ENCODE measurements around the gene GRIN1. TPM values are rescaled to one million over a fixed set of nuclear protein-coding genes. Genes with fewer than 3 reads are reported as not detected.
A peak's percentile ranks its signal among the peaks of the same experiment; 100 is the strongest.

GRIN1 gene
- total and polyA plus RNA-seq, 2 of the 13 experiments (the other 11 are each of a cell fraction or from before 2014, with no cell fraction given), result 0.13 TPM; not detected in 1

DNA sequence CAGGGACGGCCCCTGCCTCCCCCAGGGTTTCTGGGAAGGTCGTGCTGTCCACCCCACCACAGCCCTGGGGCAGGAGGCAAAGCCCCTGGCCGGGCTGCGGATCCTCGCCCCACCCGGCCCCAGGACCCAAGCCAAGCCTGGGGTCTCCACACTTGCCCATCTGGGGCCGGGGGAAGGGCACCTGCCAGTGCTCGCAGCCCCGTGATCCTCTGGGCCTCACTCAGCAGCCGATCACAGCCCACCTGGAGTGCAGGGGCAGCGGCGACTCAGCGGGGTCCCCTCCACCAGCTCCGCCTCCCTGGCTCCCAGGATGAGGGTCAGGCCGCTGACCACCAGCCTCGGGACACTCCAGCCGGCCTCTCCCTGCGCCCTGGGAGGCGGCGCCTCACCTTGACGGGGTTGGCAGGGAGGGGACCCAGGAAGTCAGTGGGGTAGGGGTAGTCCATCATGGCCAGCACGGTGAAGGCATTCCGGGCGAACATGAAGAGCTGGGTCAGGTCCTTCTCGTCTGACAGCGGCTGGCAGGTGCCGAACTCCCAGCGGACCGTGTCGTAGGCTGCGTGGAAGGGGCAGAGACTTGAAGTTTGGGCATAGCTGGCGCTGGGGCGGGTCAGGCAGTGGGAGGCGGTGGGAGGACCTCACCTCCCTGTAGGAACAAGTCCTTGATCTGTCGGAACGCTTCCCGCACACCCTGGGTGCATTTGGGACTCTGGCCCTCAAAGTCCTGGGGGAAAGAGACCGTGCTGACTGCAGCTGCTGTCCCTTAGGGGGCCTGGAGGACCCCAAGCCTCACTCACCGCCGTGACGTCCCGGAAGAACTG is 26.2 kb upstream of the GRIN1 start (continued):
- TF ChIP-seq HOXA3 (CRISPR knock-in tag; IDR thresholded peaks at IDR 0.05) (0 out of 2 replicates have a peak, but pooled peaks have one; percentile 11), ZBTB38 (CRISPR knock-in tag; IDR thresholded peaks at IDR 0.05) (peak; percentile 16; the same call in 1 of the 2 replicates), ATF7-NPFF (CRISPR knock-in tag; IDR thresholded peaks at IDR 0.05; ENCODE audit: low read depth) (peak; percentile 6; the same call in 1 of the 2 replicates)
- TF ChIP-seq, protein P1, sequence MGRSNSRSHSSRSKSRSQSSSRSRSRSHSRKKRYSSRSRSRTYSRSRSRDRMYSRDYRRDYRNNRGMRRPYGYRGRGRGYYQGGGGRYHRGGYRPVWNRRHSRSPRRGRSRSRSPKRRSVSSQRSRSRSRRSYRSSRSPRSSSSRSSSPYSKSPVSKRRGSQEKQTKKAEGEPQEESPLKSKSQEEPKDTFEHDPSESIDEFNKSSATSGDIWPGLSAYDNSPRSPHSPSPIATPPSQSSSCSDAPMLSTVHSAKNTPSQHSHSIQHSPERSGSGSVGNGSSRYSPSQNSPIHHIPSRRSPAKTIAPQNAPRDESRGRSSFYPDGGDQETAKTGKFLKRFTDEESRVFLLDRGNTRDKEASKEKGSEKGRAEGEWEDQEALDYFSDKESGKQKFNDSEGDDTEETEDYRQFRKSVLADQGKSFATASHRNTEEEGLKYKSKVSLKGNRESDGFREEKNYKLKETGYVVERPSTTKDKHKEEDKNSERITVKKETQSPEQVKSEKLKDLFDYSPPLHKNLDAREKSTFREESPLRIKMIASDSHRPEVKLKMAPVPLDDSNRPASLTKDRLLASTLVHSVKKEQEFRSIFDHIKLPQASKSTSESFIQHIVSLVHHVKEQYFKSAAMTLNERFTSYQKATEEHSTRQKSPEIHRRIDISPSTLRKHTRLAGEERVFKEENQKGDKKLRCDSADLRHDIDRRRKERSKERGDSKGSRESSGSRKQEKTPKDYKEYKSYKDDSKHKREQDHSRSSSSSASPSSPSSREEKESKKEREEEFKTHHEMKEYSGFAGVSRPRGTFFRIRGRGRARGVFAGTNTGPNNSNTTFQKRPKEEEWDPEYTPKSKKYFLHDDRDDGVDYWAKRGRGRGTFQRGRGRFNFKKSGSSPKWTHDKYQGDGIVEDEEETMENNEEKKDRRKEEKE (IDR thresholded peaks at IDR 0.05), result no peak

DNA sequence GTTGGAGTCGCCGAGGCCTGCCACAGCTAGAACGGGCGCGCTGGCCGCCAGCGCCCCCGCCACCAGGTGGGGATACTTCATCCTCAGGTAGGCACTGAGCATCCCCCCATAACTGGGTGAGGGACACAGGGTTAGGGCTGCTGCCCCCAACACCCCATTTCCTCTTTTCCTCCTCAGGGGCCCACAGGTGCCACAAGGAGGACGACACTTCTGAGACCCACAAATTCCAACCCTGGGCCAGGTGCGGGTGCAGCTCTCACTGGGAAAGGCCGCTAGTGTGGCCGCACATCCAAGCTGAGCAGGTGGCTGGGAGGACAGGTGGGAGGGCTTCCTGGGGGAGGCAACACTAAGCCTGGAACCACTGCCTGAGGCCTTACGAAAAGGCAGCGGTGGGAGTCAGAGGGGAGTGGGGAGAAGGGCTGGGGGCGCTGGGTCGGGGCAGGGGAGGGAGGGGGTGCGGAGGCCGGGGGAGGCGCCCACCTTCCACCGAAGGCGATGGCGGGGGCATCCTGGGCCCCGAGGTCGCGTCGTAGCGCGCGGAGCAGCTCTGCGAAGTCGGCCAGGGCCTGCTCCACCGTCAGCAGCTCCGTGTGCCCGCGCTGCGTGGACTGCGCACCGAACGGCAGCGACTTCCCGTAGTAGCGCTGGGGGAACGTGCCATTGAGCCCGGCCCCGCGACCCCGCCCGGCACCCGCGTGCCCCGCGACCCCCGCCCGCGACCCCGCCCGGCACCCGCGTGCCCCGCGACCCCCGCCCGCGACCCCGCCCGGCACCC is 25.4 kb upstream of the GRIN1 start:
- Histone ChIP-seq H4K20me1 (ENCODE audit: insufficient read depth, low read length) (no peaks in the 10 kb centered on the region), H2AFZ (ENCODE audit: low read length) (no peak overlapping the region), H3K4me1 (ENCODE audit: insufficient read depth, low read length) (peaks cover 64% of the 10 kb centered on the region), H3K4me3 (replicated peaks in 1 of 3; ENCODE audit: insufficient read depth in 1 of 3, low read depth in 2 of 3, low read length in 3 of 3) (no peak overlapping the region), H3K79me2 (ENCODE audit: insufficient read depth, low read length) (no peaks in the 10 kb centered on the region), H3K27me3 (ENCODE audit: control insufficient read depth in 1 of 2, insufficient read depth in 2 of 2, low read length in 2 of 2) (no peaks in the 10 kb centered on the region), H3K9me3 (ENCODE audit: low read length) (no peaks in the 10 kb centered on the region), H3K9ac (ENCODE audit: insufficient read depth, low read depth, low read length) (no peak overlapping the region), H3K27ac (ENCODE audit: extremely low read length, insufficient read depth, low read length) (no peak overlapping the region), H3K4me2 (ENCODE audit: low read depth, low read length) (no peak overlapping the region), H3K36me3 (replicated peaks in 1 of 2; ENCODE audit: control insufficient read depth in 1 of 2, insufficient read depth in 2 of 2, low read length in 2 of 2) (0 out of 5 replicates have a peak, but pooled peaks cover 0 to 3% of the 10 kb centered on the region in 2 experiments)
- WGBS (ENCODE audit: low lambda C conversion rate), result 96% methylated on average over 48 of the region's 66 CpGs
- DNase-seq (ENCODE audit: low spot score), result no peak
- TF ChIP-seq BRD4 (CRISPR knock-in tag; IDR thresholded peaks at IDR 0.05) (no peak), ONECUT2 (CRISPR knock-in tag; IDR thresholded peaks at IDR 0.05) (no peak), ZNF772 (CRISPR knock-in tag; IDR thresholded peaks at IDR 0.05) (no peak)
- TF ChIP-seq, protein P2, sequence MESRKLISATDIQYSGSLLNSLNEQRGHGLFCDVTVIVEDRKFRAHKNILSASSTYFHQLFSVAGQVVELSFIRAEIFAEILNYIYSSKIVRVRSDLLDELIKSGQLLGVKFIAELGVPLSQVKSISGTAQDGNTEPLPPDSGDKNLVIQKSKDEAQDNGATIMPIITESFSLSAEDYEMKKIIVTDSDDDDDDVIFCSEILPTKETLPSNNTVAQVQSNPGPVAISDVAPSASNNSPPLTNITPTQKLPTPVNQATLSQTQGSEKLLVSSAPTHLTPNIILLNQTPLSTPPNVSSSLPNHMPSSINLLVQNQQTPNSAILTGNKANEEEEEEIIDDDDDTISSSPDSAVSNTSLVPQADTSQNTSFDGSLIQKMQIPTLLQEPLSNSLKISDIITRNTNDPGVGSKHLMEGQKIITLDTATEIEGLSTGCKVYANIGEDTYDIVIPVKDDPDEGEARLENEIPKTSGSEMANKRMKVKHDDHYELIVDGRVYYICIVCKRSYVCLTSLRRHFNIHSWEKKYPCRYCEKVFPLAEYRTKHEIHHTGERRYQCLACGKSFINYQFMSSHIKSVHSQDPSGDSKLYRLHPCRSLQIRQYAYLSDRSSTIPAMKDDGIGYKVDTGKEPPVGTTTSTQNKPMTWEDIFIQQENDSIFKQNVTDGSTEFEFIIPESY (CRISPR knock-in tag; IDR thresholded peaks at IDR 0.05), result peak; percentile 91
- in situ Hi-C loops (cut with HindIII; ENCODE audit: extremely low pct_ligation_motif_present, low pct_unique_long_range_greater_than_20kb), result loop anchor here (5.0 kb wide), 1 partner anchor 114 kb away; the partner anchor contains the start of genes CYSRT1 and RNF224
- POLR2A ChIA-PET, result no interaction called here
- no peak for FAIRE-seq
- BruUV-seq (replicated peaks), result no TSS peak
- no peak for ATAC-seq
- CTCF ChIA-PET (ENCODE audit: low intra/inter-chr PET ratio, low total read pairs), result no interaction called here
- intact Hi-C loops (cut with micrococcal nuclease; ENCODE audit: unreplicated experiment), result loop anchor here (10.0 kb wide), 1 partner anchor 61 kb away; the partner anchor contains the start of genes LRRC26 and TMEM210

Data from HepG2 (cell line).